HEK293 (cell line): Measurements from ENCODE around the gene MINAR2.

Experiments
- CTCF ChIA-PET: fragments of 350-600 bp; formaldehyde crosslinking; extraction: SDS; loops from one replicate; lab custom pipeline; 2021; ENCODE audit warnings: antibody characterized with exemption; lab: Yijun Ruan, JAX
- POLR2A ChIA-PET: fragments of 300-600 bp; formaldehyde crosslinking; extraction: SDS; loops from one replicate; lab custom pipeline; 2020; ENCODE audit warnings: antibody characterized with exemption, inconsistent platforms; lab: Yijun Ruan, JAX
- H3K27ac ChIP-seq: fragments of 200-500 bp; sonication (Bioruptor generic); 2 replicates; pipeline ENCODE4 v1.5.1; 2014; ENCODE audit warnings: low read depth, low read length, control low read depth, inconsistent platforms; ENCODE audit errors: extremely low read depth
- H3K36me3 ChIP-seq, 2 experiments: fragments of 200-500 bp in 1 of 2; sonication (Bioruptor generic) in 1 of 2; 1 replicate in 1 of 2; 2 replicates in 1 of 2; pipeline ENCODE4 v1.5.1; 2014 to 2017; ENCODE audit warnings: inconsistent platforms in 2 of 2, low read length in 2 of 2; ENCODE audit not compliant: control insufficient read depth in 2 of 2, insufficient read depth in 1 of 2
- H3K4me1 ChIP-seq: fragments of 200-500 bp; sonication (Bioruptor generic); 2 replicates; pipeline ENCODE4 v1.5.1; 2014; ENCODE audit warnings: mild to moderate bottlenecking, low read length, inconsistent platforms; ENCODE audit not compliant: control insufficient read depth, insufficient read depth
- H3K4me3 ChIP-seq: 2 replicates; pipeline ENCODE4 v1.5.1; 2011; ENCODE audit warnings: low read depth, mild to moderate bottlenecking, control low read depth, low read length, moderate library complexity
- H3K9me3 ChIP-seq: fragments of 200-500 bp; sonication (Bioruptor generic); 2 replicates; pipeline ENCODE4 v1.5.1; 2014; ENCODE audit warnings: low read depth, low read length, inconsistent platforms; ENCODE audit not compliant: control insufficient read depth, insufficient read depth
- BCL6B ChIP-seq: fragments of 450-650 bp; formaldehyde crosslinking; IDR thresholded peaks from 2 replicates; pipeline ENCODE4 v1.5.1; 2017; ENCODE audit warnings: missing biosample characterization, missing genetic modification characterization
- FEZF1 ChIP-seq: fragments of 450-650 bp; formaldehyde crosslinking; IDR thresholded peaks from 2 replicates; pipeline ENCODE4 v1.5.1; 2016; ENCODE audit warnings: missing biosample characterization, missing genetic modification characterization
- GLIS1 ChIP-seq: fragments of 450-650 bp; formaldehyde crosslinking; IDR thresholded peaks from 2 replicates; pipeline ENCODE4 v1.5.1; 2016; ENCODE audit warnings: missing biosample characterization, missing genetic modification characterization
- KLF8 ChIP-seq: fragments of 450-650 bp; formaldehyde crosslinking; IDR thresholded peaks from 2 replicates; pipeline ENCODE4 v1.5.1; 2016; ENCODE audit warnings: missing biosample characterization, missing genetic modification characterization
- OSR2 ChIP-seq: fragments of 450-650 bp; formaldehyde crosslinking; IDR thresholded peaks from 2 replicates; pipeline ENCODE4 v1.5.1; 2016; ENCODE audit warnings: missing biosample characterization, missing genetic modification characterization
- PRDM1 ChIP-seq: fragments of 450-650 bp; formaldehyde crosslinking; IDR thresholded peaks from 2 replicates; pipeline ENCODE4; 2016; ENCODE audit warnings: missing biosample characterization, missing genetic modification characterization
- SCRT1 ChIP-seq: fragments of 450-650 bp; formaldehyde crosslinking; IDR thresholded peaks from 2 replicates; pipeline ENCODE4 v1.5.1; 2016; ENCODE audit warnings: missing biosample characterization, missing genetic modification characterization, borderline replicate concordance
- TSHZ1 ChIP-seq: fragments of 450-650 bp; formaldehyde crosslinking; IDR thresholded peaks from 2 replicates; pipeline ENCODE4 v1.5.1; 2016; ENCODE audit warnings: missing biosample characterization, missing genetic modification characterization, borderline replicate concordance
- YY2 ChIP-seq: fragments of 450-650 bp; formaldehyde crosslinking; IDR thresholded peaks from 2 replicates; pipeline ENCODE4 v1.5.1; 2016; ENCODE audit warnings: missing biosample characterization, missing genetic modification characterization
- ZBTB6 ChIP-seq: fragments of 450-650 bp; formaldehyde crosslinking; IDR thresholded peaks from 2 replicates; pipeline ENCODE4 v1.5.1; 2017; ENCODE audit warnings: missing biosample characterization, missing genetic modification characterization
- ZBTB7A ChIP-seq: fragments of 450-650 bp; formaldehyde crosslinking; IDR thresholded peaks from 2 replicates; pipeline ENCODE4 v1.5.1; 2016; ENCODE audit warnings: low read depth, missing biosample characterization, missing genetic modification characterization
- ZEB2 ChIP-seq: fragments of 450-650 bp; formaldehyde crosslinking; IDR thresholded peaks from 2 replicates; pipeline ENCODE4 v1.5.1; 2016; ENCODE audit warnings: missing biosample characterization, missing genetic modification characterization
- ZIC2 ChIP-seq: fragments of 450-650 bp; formaldehyde crosslinking; IDR thresholded peaks from 2 replicates; pipeline ENCODE4 v1.5.1; 2016; ENCODE audit warnings: missing biosample characterization, missing genetic modification characterization
- ZNF292 ChIP-seq: fragments of 450-650 bp; formaldehyde crosslinking; IDR thresholded peaks from 2 replicates; pipeline ENCODE4 v1.5.1; 2016; ENCODE audit warnings: low read depth, missing biosample characterization, missing genetic modification characterization, borderline replicate concordance
- ZNF366 ChIP-seq: fragments of 450-650 bp; formaldehyde crosslinking; conservative IDR thresholded peaks from 2 replicates; pipeline ENCODE4 v1.5.1; 2016; ENCODE audit warnings: missing biosample characterization, missing genetic modification characterization
- ZNF404 ChIP-seq: fragments of 450-650 bp; formaldehyde crosslinking; IDR thresholded peaks from 2 replicates; pipeline ENCODE4 v1.5.1; 2017; ENCODE audit warnings: missing biosample characterization, missing genetic modification characterization
- ZNF423 ChIP-seq: fragments of 450-650 bp; formaldehyde crosslinking; IDR thresholded peaks from 2 replicates; pipeline ENCODE4 v1.5.1; 2016; ENCODE audit warnings: missing biosample characterization, missing genetic modification characterization
- ZNF488 ChIP-seq: fragments of 450-650 bp; formaldehyde crosslinking; IDR thresholded peaks from 2 replicates; pipeline ENCODE4 v1.5.1; 2016; ENCODE audit warnings: missing biosample characterization, missing genetic modification characterization
- ZNF514 ChIP-seq: fragments of 450-650 bp; formaldehyde crosslinking; IDR thresholded peaks from 2 replicates; pipeline ENCODE4 v1.5.1; 2016; ENCODE audit warnings: missing biosample characterization, missing genetic modification characterization
- ZNF580 ChIP-seq: fragments of 450-650 bp; formaldehyde crosslinking; IDR thresholded peaks from 2 replicates; pipeline ENCODE4 v1.5.1; 2016; ENCODE audit warnings: missing biosample characterization, missing genetic modification characterization
- ZNF624 ChIP-seq: fragments of 450-650 bp; formaldehyde crosslinking; IDR thresholded peaks from 2 replicates; pipeline ENCODE4 v1.5.1; 2017; ENCODE audit warnings: missing biosample characterization, missing genetic modification characterization
- ZNF639 ChIP-seq: fragments of 450-650 bp; formaldehyde crosslinking; IDR thresholded peaks from 2 replicates; pipeline ENCODE4 v1.5.1; 2016; ENCODE audit warnings: missing biosample characterization, missing genetic modification characterization
- ZNF660 ChIP-seq: fragments of 450-650 bp; IDR thresholded peaks from 2 replicates; pipeline ENCODE4 v1.5.1; 2018; ENCODE audit warnings: missing biosample characterization, mild to moderate bottlenecking, missing genetic modification characterization
- ZNF670 ChIP-seq: fragments of 450-650 bp; formaldehyde crosslinking; IDR thresholded peaks from 2 replicates; pipeline ENCODE4 v1.5.1; 2016; ENCODE audit warnings: missing biosample characterization, missing genetic modification characterization, low read depth
- ZNF692 ChIP-seq: fragments of 450-650 bp; formaldehyde crosslinking; IDR thresholded peaks from 2 replicates; pipeline ENCODE4 v1.5.1; 2016; ENCODE audit warnings: missing biosample characterization, missing genetic modification characterization
- ZNF843 ChIP-seq: fragments of 450-650 bp; formaldehyde crosslinking; IDR thresholded peaks from 2 replicates; pipeline ENCODE4 v1.5.1; 2016; ENCODE audit warnings: missing biosample characterization, missing genetic modification characterization

Gene MINAR2

GRCh38 chr5:129766798-129767197 lies 18.9 kb downstream of the MINAR2 start:
- no peaks in the 10 kb centered on the region for H3K36me3 ChIP-seq
- no peaks in the 10 kb centered on the region for H3K4me1 ChIP-seq
- H3K4me3 ChIP-seq = no peak overlapping the region
- ChIA-PET CTCF (interaction anchor here (0.6 to 9.3 kb wide), 5 partner anchors 12 to 747 kb away, joined by 3 to 256 read pairs (median 4); no protein-coding TSS in a partner anchor), POLR2A (no interaction called here)
- H3K27ac ChIP-seq = no peak overlapping the region
- no peaks in the 10 kb centered on the region for H3K9me3 ChIP-seq
- TF ChIP-seq KLF8 (tag by site-specific recombination) (no peak), ZIC2 (no peak), ZNF624 (tag by site-specific recombination) (no peak), ZNF660 (no peak), PRDM1 (no peak), ZNF843 (tag by site-specific recombination) (no peak), ZNF423 (no peak), ZNF366 (no peak), ZNF292 (tag by site-specific recombination) (no peak), BCL6B (tag by site-specific recombination) (no peak), OSR2 (tag by site-specific recombination) (no peak), ZNF670 (tag by site-specific recombination) (no peak), TSHZ1 (tag by site-specific recombination) (no peak), ZNF488 (no peak), ZBTB6 (tag by site-specific recombination) (no peak), ZBTB7A (tag by site-specific recombination) (no peak)

- Histone ChIP-seq H3K4me3 (no peak overlapping the region), H3K27ac (no peak overlapping the region), H3K36me3 (no peaks in the 10 kb centered on the region), H3K4me1 (no peaks in the 10 kb centered on the region), H3K9me3 (no peaks in the 10 kb centered on the region)
- CTCF ChIA-PET = interaction anchor here (0.5 to 9.3 kb wide), 34 partner anchors 9 to 1588 kb away, joined by 3 to 256 read pairs (median 4); partner anchors contain the start of gene ADAMTS19
- POLR2A ChIA-PET = interaction anchor here (0.6 kb wide), 1 partner anchor 94 kb away, joined by 3 read pairs; no protein-coding TSS in a partner anchor
- TF ChIP-seq SCRT1 (tag by site-specific recombination) (0 out of 2 replicates have a peak, but pooled peaks have one; percentile 33), FEZF1 (tag by site-specific recombination) (no peak), ZNF660 (peak; percentile 91), ZNF580 (no peak), ZNF692 (peak; percentile 27; the same call in 1 of the 2 replicates), GLIS1 (tag by site-specific recombination) (no peak), ZNF639 (no peak), YY2 (tag by site-specific recombination) (no peak), ZNF404 (tag by site-specific recombination) (no peak), ZNF514 (tag by site-specific recombination) (no peak), ZEB2 (tag by site-specific recombination) (peak; percentile 73)
Observed at GRCh38 chr5:129767927-129768380, 20.1 kb downstream of the MINAR2 start.
